ENCODE measurements around the gene AKIRIN2. TPM values are rescaled to one million over a fixed set of nuclear protein-coding genes. Genes with fewer than 3 reads are reported as not detected.

AKIRIN2 gene
- total and polyA plus RNA-seq, 2 of the 13 experiments (the other 11 are each of a cell fraction or from before 2014, with no cell fraction given) = 15.6 to 23.4 TPM

DNA sequence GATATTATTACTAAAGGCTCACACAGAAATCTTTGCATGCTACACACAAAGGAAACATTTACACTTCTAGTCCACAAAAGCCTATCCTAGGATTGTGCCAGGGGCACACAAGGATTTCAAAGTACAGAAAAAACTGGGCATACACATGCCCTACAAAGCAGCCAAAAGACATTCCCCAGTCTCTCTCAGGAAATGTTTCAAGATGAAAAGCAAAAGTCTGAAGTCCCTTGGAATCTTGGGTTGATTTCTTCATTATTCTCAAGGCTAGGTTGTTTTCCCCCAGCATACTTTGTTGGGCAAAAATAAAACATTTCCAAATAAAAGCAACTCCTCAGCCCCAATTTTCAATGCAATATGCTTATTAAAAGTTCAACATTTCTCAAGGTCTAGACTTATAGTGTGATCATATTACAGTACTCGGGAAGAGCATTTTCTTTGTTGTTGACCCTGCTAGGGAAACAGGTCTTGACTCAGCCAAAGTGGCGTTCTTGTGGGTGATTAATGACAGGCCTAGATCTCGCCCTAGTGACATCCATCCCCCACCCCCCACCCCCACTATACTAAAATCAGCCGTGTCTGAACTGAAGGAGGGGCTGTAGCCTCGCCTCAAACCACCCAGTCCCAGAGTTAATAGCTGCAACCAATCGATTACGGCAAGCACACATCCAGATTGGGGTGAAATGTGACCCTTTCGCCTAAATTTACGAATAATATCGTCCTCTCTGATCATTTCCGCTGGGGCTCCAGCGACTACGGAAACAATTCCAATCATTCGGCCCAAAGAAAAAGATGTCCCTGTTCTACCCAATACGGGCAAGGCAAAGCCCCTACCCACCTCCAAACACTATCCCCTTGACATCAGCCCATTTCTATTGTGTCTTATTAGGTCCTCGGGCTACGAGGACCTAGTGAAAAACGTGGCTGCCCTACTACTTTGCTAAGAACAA is 1.4 kb downstream of the AKIRIN2 start (continued):
- TF ChIP-seq ZBTB10 (CRISPR knock-in tag; IDR thresholded peaks at IDR 0.05; ENCODE audit: borderline replicate concordance) = no peak
- TF ChIP-seq ZNF496 (CRISPR knock-in tag; IDR thresholded peaks at IDR 0.05; ENCODE audit: insufficient replicate concordance) = no peak
- TF ChIP-seq, protein P1, sequence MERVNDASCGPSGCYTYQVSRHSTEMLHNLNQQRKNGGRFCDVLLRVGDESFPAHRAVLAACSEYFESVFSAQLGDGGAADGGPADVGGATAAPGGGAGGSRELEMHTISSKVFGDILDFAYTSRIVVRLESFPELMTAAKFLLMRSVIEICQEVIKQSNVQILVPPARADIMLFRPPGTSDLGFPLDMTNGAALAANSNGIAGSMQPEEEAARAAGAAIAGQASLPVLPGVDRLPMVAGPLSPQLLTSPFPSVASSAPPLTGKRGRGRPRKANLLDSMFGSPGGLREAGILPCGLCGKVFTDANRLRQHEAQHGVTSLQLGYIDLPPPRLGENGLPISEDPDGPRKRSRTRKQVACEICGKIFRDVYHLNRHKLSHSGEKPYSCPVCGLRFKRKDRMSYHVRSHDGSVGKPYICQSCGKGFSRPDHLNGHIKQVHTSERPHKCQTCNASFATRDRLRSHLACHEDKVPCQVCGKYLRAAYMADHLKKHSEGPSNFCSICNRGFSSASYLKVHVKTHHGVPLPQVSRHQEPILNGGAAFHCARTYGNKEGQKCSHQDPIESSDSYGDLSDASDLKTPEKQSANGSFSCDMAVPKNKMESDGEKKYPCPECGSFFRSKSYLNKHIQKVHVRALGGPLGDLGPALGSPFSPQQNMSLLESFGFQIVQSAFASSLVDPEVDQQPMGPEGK (CRISPR knock-in tag; IDR thresholded peaks at IDR 0.05) = 0 out of 2 replicates have a peak, but pooled peaks have one; percentile 24
- TF ChIP-seq HDAC2 (CRISPR knock-in tag; IDR thresholded peaks at IDR 0.05) = peak; percentile 13; the same call in 1 of the 2 replicates
- TF ChIP-seq KMT2A (CRISPR knock-in tag; IDR thresholded peaks at IDR 0.05) = no peak
- no peak for TF ChIP-seq RCOR2 (CRISPR knock-in tag; IDR thresholded peaks at IDR 0.05)
- TF ChIP-seq RFX5 (IDR thresholded peaks at IDR 0.05; ENCODE audit: low read depth, low read length) = no peak
- no peak for TF ChIP-seq ZNF839 (CRISPR knock-in tag; IDR thresholded peaks at IDR 0.05; ENCODE audit: borderline replicate concordance)
- no peak for TF ChIP-seq ZNF619 (CRISPR knock-in tag; IDR thresholded peaks at IDR 0.05)
- TF ChIP-seq ZNF143 (CRISPR knock-in tag; IDR thresholded peaks at IDR 0.05) = no peak
- TF ChIP-seq ARNTL (CRISPR knock-in tag; IDR thresholded peaks at IDR 0.05) = no peak
- peak; percentile 32 for TF ChIP-seq CTCF (CRISPR knock-in tag; IDR thresholded peaks at IDR 0.05)
- no peak for TF ChIP-seq ZNF646 (CRISPR knock-in tag; IDR thresholded peaks at IDR 0.05)
